ENCODE measurements around the gene USP19.

USP19 gene

GRCh38 chr3:49134471-49135265, 14.0 kb upstream of the USP19 start:
- DNase-seq (ENCODE audit: low read depth in 2 of 2) = no peak

- no peak for DNase-seq (ENCODE audit: low read depth in 2 of 2)
Measured at GRCh38 chr3:49133226-49133951, 12.8 kb upstream of the USP19 start.

- no peak for DNase-seq (ENCODE audit: low read depth in 2 of 2)
Measured at GRCh38 chr3:49132437-49133225, 12.0 kb upstream of the USP19 start, which contains the start of gene LAMB2. LAMB2 (minus strand) TSS chr3:49133050; CDS start chr3:49132867, 183 bp downstream.

DNA sequence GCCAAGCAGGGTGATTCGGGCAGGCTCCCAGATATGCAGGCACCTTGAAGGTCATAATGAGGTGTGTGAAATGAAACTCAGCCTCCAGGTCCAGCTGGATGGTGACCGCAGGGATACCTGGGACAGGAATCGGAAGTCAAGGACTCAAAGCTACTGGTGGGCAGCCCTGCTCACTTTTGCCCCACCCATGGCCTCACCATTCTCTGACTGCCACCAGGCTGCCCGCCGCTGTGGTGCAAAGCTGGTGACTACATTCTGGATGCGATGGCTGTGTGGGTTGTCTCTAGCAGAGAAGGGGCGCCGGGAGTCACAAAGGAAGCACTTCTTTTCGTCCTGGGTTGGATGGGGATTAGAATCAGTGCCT, 11.4 kb upstream of the USP19 start:
- DNase-seq (ENCODE audit: low read depth in 2 of 2) = no peak

GRCh38 chr3:49131576-49131975, 11.0 kb upstream of the USP19 start:
- DNase-seq (ENCODE audit: low read depth in 2 of 2) = no peak

DNA sequence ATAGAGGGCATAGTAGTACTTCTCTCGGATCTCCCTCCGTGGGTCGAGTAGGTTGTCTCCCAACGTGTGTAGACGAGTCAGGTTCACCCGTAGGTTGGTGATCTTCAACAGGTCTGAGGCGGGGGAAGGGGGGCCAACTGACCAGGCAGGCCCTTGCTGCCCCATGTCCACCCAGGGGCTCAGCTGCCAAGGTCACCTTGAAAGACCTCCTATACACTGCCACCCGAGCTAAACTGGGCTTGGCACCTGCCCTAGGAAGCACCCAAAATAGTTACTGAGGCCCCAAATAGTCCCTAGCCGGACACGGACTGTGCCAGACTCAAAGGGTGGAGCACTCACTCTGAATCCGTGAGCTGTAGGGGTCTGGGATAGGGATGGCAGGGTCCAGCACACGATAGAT, 10.4 kb upstream of the USP19 start:
- DNase-seq (ENCODE audit: low read depth in 2 of 2) = no peak

GRCh38 chr3:49124991-49125670, 4.5 kb upstream of the USP19 start:
- no peak for DNase-seq (ENCODE audit: low read depth in 2 of 2)

DNA sequence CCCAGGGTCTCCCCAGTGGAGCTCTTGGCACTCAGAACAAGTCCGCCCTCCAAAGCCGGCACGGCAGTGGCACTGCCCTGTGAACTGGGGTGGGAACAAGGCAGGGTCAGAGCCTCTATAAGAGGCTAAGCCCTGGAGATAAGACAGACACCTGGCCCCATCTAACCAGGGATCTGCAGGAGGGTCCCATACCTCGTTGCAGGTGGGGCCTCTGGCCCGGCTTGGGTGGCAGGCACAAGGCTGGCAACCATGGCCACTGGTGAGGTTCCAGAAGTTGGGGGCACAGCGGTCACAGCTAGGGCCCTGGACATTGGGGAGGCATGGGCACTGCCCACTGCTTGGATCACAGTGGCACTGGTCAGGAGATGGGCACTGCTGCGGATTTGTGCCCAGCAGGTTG, 3.6 kb upstream of the USP19 start:
- no peak for DNase-seq (ENCODE audit: low read depth in 2 of 2)

- DNase-seq (ENCODE audit: low read depth in 2 of 2) = no peak
Measured at GRCh38 chr3:49123687-49124086, 3.1 kb upstream of the USP19 start.

GRCh38 chr3:49122886-49123545, 2.4 kb upstream of the USP19 start:
- DNase-seq (ENCODE audit: low read depth in 2 of 2) = no peak

DNA sequence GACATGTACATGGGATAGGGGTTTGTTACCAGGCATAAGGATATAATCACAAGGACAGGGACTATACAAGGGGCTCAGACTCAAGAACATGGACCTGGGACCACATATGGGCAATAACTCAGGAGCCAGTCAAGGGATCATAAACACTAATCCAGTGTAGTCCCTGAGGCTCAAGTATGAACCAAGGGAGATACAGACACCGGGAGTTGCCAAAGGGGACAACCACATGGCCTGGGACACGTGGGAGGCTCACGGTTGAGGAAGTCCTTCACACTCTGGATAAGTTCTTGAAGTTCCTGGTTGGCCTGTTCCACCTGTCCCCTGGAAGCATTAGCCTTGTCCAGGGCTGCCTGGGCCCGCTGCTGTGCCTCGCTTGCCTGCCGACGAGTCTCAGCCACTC, 1.8 kb upstream of the USP19 start:
- no peak for DNase-seq (ENCODE audit: low read depth in 2 of 2)

GRCh38 chr3:49122022-49122421, 1.4 kb upstream of the USP19 start:
- no peak for DNase-seq (ENCODE audit: low read depth in 2 of 2)

DNA sequence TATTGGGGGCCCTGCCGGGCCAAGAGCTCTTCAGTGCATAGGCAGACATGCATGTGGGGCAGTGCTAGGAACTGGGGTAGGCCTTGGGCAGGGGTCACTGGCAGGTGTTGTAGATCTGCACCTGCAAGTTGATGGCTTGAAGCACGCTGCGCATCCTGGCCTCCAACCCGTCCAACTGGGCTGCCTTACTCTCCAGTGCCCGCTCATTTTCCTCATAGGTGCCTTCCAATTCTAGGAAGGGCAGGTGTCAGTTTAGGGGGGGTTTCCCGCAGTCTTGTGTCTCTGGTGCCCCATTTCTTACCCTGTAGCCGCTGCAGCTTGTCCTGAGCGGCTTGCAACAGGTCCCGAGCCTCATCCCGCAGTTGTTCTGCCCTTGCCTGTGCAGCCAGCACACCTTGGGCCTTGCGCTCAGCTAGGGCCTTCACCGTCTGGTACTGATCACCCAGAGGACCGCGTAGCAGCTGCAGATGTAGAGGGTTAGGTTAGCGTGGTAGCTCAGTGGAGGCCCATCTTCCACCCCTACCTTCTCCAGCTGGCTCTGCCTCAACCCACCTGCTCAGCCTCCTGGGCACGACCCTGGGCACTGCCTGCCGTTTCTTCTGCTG, 611 bp upstream of the USP19 start:
- no peak for DNase-seq (ENCODE audit: low read depth in 2 of 2)

DNA sequence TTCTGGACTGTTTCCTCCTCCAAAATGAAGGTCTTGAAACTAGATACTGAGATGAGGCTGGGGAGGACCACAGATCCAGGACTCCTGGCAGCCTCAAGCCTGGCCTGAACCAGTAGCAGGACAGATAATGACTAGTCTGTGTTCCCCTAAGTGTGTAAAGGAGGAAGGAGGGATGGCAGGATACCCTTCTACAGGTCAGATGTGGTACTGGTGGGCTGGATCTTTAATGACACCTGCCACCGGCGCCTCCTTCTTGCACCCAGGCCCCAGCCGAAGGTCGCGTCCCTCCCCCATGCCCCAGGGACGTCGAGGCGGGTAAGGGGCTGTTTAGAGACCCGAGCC, 556 bp downstream of the USP19 start:
- no peak for DNase-seq (ENCODE audit: low read depth in 2 of 2)

DNA sequence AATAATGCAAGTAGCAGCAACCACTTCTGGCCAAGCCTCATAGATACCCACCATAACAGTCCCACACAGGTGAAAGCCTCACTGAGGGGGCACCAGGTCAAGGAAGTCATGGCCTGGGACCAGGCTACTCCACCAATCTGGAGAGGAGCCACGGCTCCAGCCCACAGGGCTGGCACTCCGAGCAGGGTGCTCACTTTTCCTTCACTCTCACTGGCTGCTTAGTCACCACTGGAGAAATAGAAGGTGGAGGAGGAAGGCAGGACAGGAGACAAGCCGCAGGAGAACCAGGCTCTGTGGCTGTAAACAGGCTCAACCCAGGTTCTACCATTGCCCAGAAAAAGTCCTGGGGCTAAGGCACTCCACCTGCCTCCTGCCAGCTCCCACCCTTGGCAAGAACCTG, 1.2 kb downstream of the USP19 start:
- DNase-seq (ENCODE audit: low read depth in 2 of 2) = no peak

- no peak for DNase-seq (ENCODE audit: low read depth in 2 of 2)
Measured at GRCh38 chr3:49119036-49119435, 1.6 kb downstream of the USP19 start.

DNA sequence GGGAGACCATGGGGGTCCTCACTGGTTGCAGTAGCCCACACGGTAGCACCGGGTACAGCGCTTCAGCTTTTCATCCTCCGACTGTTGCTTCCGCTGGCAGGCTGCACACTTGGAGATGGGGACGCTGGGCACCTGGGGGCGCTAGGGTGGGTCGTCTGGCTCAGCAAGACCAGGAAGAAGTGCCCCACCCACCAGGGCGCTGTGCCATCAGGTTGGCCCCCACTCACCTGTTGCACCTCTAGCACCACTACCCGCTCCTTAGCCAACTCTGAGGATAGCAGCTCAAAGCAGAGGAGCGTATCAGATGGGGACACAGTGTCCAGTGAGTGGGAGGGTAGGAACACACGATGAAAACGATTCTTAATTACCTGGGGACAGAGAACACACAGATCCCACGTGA, 8.4 kb downstream of the USP19 start:
- no peak for DNase-seq (ENCODE audit: low read depth in 2 of 2)

GRCh38 chr3:49111347-49111746, 9.3 kb downstream of the USP19 start:
- no peak for DNase-seq (ENCODE audit: low read depth in 2 of 2)

DNA sequence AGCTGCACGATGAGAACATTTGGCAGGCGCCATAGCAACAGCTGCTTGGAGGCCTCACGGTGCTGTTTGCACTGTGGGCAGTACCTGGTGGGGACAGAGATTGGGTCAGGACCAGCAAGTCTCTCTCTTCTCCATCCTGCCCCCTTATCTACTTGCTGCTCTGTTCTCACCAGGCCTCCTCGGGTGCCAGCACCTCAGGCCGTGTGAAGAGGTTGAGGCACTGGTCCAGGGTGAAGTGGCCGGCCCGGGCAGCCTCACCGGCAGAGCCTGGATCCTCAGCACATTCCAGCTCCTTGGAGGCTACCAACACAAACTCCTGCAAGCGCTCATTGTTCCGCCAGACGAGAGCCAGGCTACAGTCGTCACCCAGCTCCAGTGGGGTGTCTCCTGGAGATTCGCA, 9.8 kb downstream of the USP19 start:
- DNase-seq (ENCODE audit: low read depth in 2 of 2) = no peak

DNA sequence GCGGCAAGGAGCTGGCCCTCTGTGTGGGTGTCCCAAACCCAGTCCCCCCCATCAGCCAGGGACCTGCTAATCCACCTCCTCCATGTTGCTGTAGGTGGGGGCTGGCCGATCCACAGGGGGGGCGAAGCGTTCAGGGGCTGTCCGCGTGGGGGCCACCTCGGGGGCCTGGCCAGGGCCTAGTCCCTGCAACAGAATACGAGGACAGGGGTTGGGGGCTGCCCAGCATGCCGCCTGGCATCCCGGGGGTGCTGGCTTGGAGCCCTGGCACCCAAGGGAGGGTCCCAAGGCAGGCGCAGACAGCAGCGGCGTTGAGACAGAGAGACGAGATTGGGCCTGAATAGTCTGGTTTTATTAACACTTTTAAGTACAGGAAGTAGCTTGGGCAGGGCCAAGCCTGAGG, 12.3 kb downstream of the USP19 start:
- DNase-seq (ENCODE audit: low read depth in 2 of 2) = no peak

Data from activated CD8-positive, alpha-beta memory T cell treated with anti-CD3 and anti-CD28 coated beads for 4 hours (primary cell).